ENCODE measurements around the gene FNIP2. TPM values are rescaled to one million over a fixed set of nuclear protein-coding genes. Genes with fewer than 3 reads are reported as not detected.

The FNIP2 gene
- total and polyA plus RNA-seq, 12 donors: 8.5 to 89.7 (median 47.0) TPM

- TF ChIP-seq CTCF (IDR thresholded peaks at IDR 0.05): no peak
- no peaks in the 10 kb centered on the region for H3K27me3 ChIP-seq
- H3K36me3 ChIP-seq: no peaks in the 10 kb centered on the region
- DNase-seq (peak in 1 of 2 donors; percentile 77), ATAC-seq (peak; percentile 73 to 89 (median 86))
- intact Hi-C loops (cut with DNase I): loop anchor here in 4 of 10 donors (2.0 to 5.0 kb wide), 4 partner anchors 14 to 42 kb away; partner anchors contain the start of gene FNIP2 (in 1 of the 4)
- peaks cover 15 to 94% (median 80%) of the 10 kb centered on the region in 9 donors for H3K4me1 ChIP-seq
- no peaks in the 10 kb centered on the region for H3K9me3 ChIP-seq
- WGBS, 2 donors: 16 to 19% methylated on average over 3 of the region's 3 CpGs
- H3K4me3 ChIP-seq: peak overlapping the region in 6 of 10 donors; percentile 1 to 32 (median 6)
- H3K27ac ChIP-seq: peak overlapping the region; percentile 55 to 89 (median 80)
Observed at GRCh38 chr4:158810487-158811215, 41.8 kb downstream of the FNIP2 start.

GRCh38 chr4:158811216-158811540 lies 42.4 kb downstream of the FNIP2 start:
- Histone ChIP-seq H3K27ac (peak overlapping the region; percentile 55 to 89 (median 80)), H3K4me3 (peak overlapping the region in 2 of 10 donors; percentile 6 to 32), H3K4me1 (peaks cover 15 to 89% (median 77%) of the 10 kb centered on the region in 9 donors), H3K9me3 (no peaks in the 10 kb centered on the region), H3K27me3 (no peaks in the 10 kb centered on the region), H3K36me3 (no peaks in the 10 kb centered on the region)
- intact Hi-C loops (cut with DNase I): loop anchor here in 4 of 10 donors (2.0 to 5.0 kb wide), 4 partner anchors 14 to 42 kb away; partner anchors contain the start of gene FNIP2 (in 1 of the 4)
- no peak for DNase-seq
- peak in 2 of 8 donors; percentile 8 to 26 for ATAC-seq
- no peak for TF ChIP-seq CTCF (IDR thresholded peaks at IDR 0.05)

GRCh38 chr4:158811704-158812103 lies 42.9 kb downstream of the FNIP2 start:
- Histone ChIP-seq H3K27ac (peak overlapping the region; percentile 55 to 89 (median 80)), H3K9me3 (no peaks in the 10 kb centered on the region), H3K27me3 (no peaks in the 10 kb centered on the region), H3K4me1 (peaks cover 15 to 83% (median 76%) of the 10 kb centered on the region in 9 donors), H3K4me3 (no peak overlapping the region), H3K36me3 (no peaks in the 10 kb centered on the region)
- no peak for TF ChIP-seq CTCF (IDR thresholded peaks at IDR 0.05)
- intact Hi-C loops (cut with DNase I): loop anchor here in 4 of 10 donors (2.0 to 5.0 kb wide), 4 partner anchors 13 to 43 kb away; partner anchors contain the start of gene FNIP2 (in 1 of the 4)
- DNase-seq (peak in 1 of 2 donors; percentile 44), ATAC-seq (peak; percentile 28 to 74 (median 62))
- WGBS, 2 donors: 16 to 18% methylated on average over 6 of the region's 6 CpGs

GRCh38 chr4:158812133-158812532 lies 43.3 kb downstream of the FNIP2 start:
- intact Hi-C loops (cut with DNase I): loop anchor here in 3 of 10 donors (5.0 kb wide), 2 partner anchors 35 to 40 kb away; no protein-coding TSS in a partner anchor
- DNase-seq (no peak), ATAC-seq (peak in 1 of 8 donors; percentile 43)
- Histone ChIP-seq H3K36me3 (no peaks in the 10 kb centered on the region), H3K4me3 (no peak overlapping the region), H3K27me3 (no peaks in the 10 kb centered on the region), H3K4me1 (peaks cover 15 to 84% (median 73%) of the 10 kb centered on the region in 9 donors), H3K9me3 (no peaks in the 10 kb centered on the region), H3K27ac (peak overlapping the region; percentile 55 to 89 (median 80))
- WGBS, 2 donors: 36 to 51% methylated on average over 2 of the region's 2 CpGs
- TF ChIP-seq CTCF (IDR thresholded peaks at IDR 0.05): no peak

Measured in heart right ventricle (tissue), 16 donors.